ENCODE data around the gene THSD4. TPM values are rescaled to one million over a fixed set of nuclear protein-coding genes. Genes with fewer than 3 reads are reported as not detected.
"Not testable (repeated sequence)": the region's sequence is repeated elsewhere in the genome, so short reads cannot be mapped to it uniquely, and the experiment has no call there.

The THSD4 gene
- total and polyA plus RNA-seq, 3 experiments from 2014 or later, result not detected

DNA sequence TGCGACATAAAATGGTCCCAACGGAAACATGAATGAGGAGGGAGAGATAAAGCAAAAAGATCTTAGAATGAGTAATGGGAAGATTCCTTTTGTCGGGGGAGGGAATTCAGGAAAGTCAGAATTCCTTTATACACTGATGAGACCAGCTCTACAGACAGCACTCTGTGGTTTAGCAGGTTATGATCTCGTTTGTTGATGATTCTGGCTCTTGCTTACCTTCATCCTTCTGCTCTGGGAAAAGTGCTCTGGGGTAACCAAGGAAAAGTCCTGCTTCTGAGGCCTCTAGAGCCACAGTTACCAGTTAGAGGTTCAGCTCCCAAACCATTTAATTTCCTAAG is 544.4 kb downstream of the THSD4 start:
- no peak overlapping the region for H3K4me3 Mint-ChIP-seq
- no peaks in the 10 kb centered on the region for H3K9me3 Mint-ChIP-seq
- Histone ChIP-seq H3K36me3 (ENCODE audit: insufficient read depth, low read length) (no peaks in the 10 kb centered on the region), H3K27ac (ENCODE audit: low read depth, low read length) (no peak overlapping the region), H3K4me1 (ENCODE audit: insufficient read depth, low read length) (no peaks in the 10 kb centered on the region), H3K27me3 (ENCODE audit: insufficient read depth, low read length, poor library complexity, severe bottlenecking) (no peaks in the 10 kb centered on the region), H3K9me3 (ENCODE audit: low read length) (no peaks in the 10 kb centered on the region), H3K4me3 (ENCODE audit: low read length) (no peak overlapping the region)
- ChIA-PET CTCF (no interaction called here), POLR2A (no interaction called here)
- H3K4me1 Mint-ChIP-seq, result no peaks in the 10 kb centered on the region
- H3K27ac Mint-ChIP-seq, result no peak overlapping the region
- no peak for DNase-seq
- peaks cover 0 to 2% of the 10 kb centered on the region in 2 donors for H3K27me3 Mint-ChIP-seq
- H3K36me3 Mint-ChIP-seq, result no peaks in the 10 kb centered on the region

DNA sequence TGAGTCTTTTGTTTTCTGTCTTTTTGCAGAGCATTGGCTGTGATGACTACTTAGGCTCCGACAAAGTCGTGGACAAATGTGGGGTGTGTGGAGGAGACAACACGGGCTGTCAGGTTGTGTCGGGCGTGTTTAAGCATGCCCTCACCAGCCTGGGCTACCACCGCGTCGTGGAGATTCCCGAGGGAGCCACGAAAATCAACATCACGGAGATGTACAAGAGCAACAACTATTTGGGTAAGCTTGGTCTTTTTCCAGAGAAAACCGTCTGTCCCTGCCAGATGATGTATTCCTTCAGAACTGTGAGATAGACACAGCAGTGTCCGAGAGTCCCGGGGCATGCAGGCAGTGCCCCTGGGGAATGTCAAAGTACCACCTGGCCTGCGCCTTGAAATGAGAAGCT is 545.2 kb downstream of the THSD4 start:
- H3K9me3 ChIP-seq (ENCODE audit: low read length), result no peaks in the 10 kb centered on the region
- H3K4me3 Mint-ChIP-seq, result no peak overlapping the region
- no peaks in the 10 kb centered on the region for H3K9me3 Mint-ChIP-seq
- no peak overlapping the region for H3K27ac Mint-ChIP-seq
- POLR2A ChIA-PET, result no interaction called here
- H3K36me3 Mint-ChIP-seq, result no peaks in the 10 kb centered on the region
- H3K4me1 Mint-ChIP-seq, result no peaks in the 10 kb centered on the region
- H3K36me3 ChIP-seq (ENCODE audit: insufficient read depth, low read length), result no peaks in the 10 kb centered on the region
- no peaks in the 10 kb centered on the region for H3K27me3 ChIP-seq (ENCODE audit: insufficient read depth, low read length, poor library complexity, severe bottlenecking)
- no peak for DNase-seq
- H3K27ac ChIP-seq (ENCODE audit: low read depth, low read length), result no peak overlapping the region
- H3K4me1 ChIP-seq (ENCODE audit: insufficient read depth, low read length), result no peaks in the 10 kb centered on the region
- H3K27me3 Mint-ChIP-seq, result peaks cover 0 to 2% of the 10 kb centered on the region in 2 donors
- no peak overlapping the region for H3K4me3 ChIP-seq (ENCODE audit: low read length)
- CTCF ChIA-PET, result no interaction called here

DNA sequence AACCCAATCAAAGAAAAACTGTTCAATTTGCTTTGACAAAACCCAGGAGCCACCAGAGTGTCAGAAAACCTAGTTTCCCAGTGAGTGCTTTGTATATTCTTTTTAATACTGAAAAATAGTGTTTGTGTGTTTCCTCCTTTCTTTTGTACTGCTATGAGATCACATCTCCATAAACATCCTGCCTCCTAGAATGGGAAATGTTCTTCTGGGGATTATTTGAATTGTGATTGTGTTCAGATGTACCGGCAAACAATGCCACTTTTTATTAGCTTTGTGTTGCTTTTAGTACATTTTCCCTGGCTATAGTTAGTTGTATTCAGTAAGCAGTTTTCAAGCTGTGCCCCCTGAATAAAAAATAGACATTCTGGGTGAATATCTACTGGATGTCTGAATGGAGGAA is 547.0 kb downstream of the THSD4 start:
- Mint-ChIP-seq H3K9me3 (no peaks in the 10 kb centered on the region), H3K4me1 (no peaks in the 10 kb centered on the region), H3K27me3 (peaks cover 0 to 6% of the 10 kb centered on the region in 2 donors), H3K27ac (no peak overlapping the region), H3K4me3 (no peak overlapping the region), H3K36me3 (no peaks in the 10 kb centered on the region)
- POLR2A ChIA-PET, result no interaction called here
- H3K9me3 ChIP-seq (ENCODE audit: low read length), result no peaks in the 10 kb centered on the region
- DNase-seq, result no peak
- H3K36me3 ChIP-seq (ENCODE audit: insufficient read depth, low read length), result no peaks in the 10 kb centered on the region
- H3K27me3 ChIP-seq (ENCODE audit: insufficient read depth, low read length, poor library complexity, severe bottlenecking), result no peaks in the 10 kb centered on the region
- H3K4me3 ChIP-seq (ENCODE audit: low read length), result no peak overlapping the region
- no peaks in the 10 kb centered on the region for H3K4me1 ChIP-seq (ENCODE audit: insufficient read depth, low read length)
- CTCF ChIA-PET, result no interaction called here
- H3K27ac ChIP-seq (ENCODE audit: low read depth, low read length), result no peak overlapping the region

DNA sequence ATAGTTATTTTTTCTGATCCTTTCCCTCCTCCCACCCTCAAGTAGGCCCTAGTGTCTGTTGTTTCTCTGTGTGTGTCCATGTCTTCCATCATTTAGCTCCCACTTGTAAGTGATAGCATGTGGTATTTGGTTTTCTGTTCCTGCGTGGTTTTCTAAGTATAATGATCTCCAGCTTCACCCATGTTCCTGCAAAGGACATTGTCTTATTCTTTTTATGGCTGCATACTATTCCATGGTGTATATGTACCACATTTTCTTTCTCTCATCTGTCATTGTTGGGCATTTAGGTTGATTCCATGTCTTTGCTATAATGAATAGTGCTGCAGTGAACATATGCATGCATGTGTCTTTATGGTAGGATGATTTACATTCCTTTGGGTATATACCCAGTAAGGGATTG is 549.4 kb downstream of the THSD4 start:
- H3K27me3 ChIP-seq (ENCODE audit: insufficient read depth, low read length, poor library complexity, severe bottlenecking), result no peaks in the 10 kb centered on the region
- no peak overlapping the region for H3K27ac ChIP-seq (ENCODE audit: low read depth, low read length)
- Mint-ChIP-seq H3K27me3 (peaks cover 0 to 3% of the 10 kb centered on the region in 2 donors), H3K36me3 (no peaks in the 10 kb centered on the region), H3K9me3 (no peaks in the 10 kb centered on the region), H3K4me1 (no peaks in the 10 kb centered on the region), H3K4me3 (no peak overlapping the region), H3K27ac (no peak overlapping the region)
- ChIA-PET POLR2A (no interaction called here), CTCF (no interaction called here)
- H3K4me3 ChIP-seq (ENCODE audit: low read length), result no peak overlapping the region
- H3K9me3 ChIP-seq (ENCODE audit: low read length), result no peaks in the 10 kb centered on the region
- no peaks in the 10 kb centered on the region for H3K4me1 ChIP-seq (ENCODE audit: insufficient read depth, low read length)
- no peaks in the 10 kb centered on the region for H3K36me3 ChIP-seq (ENCODE audit: insufficient read depth, low read length)
- DNase-seq, result no peak

DNA sequence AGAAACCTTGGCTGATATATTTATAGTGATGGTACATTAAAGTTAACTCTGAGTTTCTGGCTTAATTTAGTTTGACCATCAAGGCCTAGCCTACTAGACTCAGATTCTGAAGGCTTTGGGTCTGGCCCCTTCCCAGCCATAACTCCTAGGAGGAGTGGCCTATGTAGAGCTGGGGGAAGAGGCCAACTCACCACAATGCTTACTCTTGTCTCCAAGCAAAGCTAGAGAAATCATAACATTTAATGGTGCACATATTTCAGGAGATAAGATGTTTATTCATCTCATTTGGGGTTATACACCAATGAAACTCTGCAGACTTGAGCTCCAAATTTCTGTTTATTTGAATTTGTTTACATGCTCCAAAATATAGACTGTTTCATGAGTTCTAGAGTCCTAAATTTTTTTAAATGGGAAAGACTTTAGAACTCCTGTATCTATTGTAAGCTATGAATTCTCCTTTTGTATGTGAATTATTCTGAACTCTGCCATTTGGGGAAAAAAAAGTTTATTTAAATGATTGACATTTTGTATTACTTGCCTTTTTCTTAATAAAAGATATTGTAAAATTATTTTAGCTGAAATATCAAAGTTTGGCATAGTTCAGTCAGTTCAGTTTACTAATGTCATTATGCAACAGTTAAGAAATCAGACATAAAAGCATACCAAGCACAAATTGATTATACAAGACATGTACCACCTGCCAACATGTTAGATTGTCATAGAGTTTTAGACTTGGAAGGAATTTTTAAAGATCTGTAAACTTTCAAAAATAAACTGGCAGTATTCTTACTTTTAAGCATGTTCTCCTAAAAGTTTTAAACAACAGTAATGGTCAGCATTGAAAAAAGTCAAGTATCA is 551.7 kb downstream of the THSD4 start:
- CTCF ChIA-PET, result no interaction called here
- Histone ChIP-seq H3K27ac (ENCODE audit: low read depth, low read length) (no peak overlapping the region), H3K9me3 (ENCODE audit: low read length) (no peaks in the 10 kb centered on the region), H3K36me3 (ENCODE audit: insufficient read depth, low read length) (no peaks in the 10 kb centered on the region), H3K27me3 (ENCODE audit: insufficient read depth, low read length, poor library complexity, severe bottlenecking) (no peaks in the 10 kb centered on the region), H3K4me1 (ENCODE audit: insufficient read depth, low read length) (no peaks in the 10 kb centered on the region), H3K4me3 (ENCODE audit: low read length) (no peak overlapping the region)
- no peak overlapping the region for H3K4me3 Mint-ChIP-seq
- no peaks in the 10 kb centered on the region for H3K4me1 Mint-ChIP-seq
- DNase-seq, result no peak
- no peak overlapping the region for H3K27ac Mint-ChIP-seq
- H3K27me3 Mint-ChIP-seq, result peaks cover 2 to 9% of the 10 kb centered on the region in 2 donors
- POLR2A ChIA-PET, result no interaction called here
- H3K9me3 Mint-ChIP-seq, result peaks cover 0 to 2% (median 0%) of the 10 kb centered on the region in 5 donors
- H3K36me3 Mint-ChIP-seq, result no peaks in the 10 kb centered on the region

DNA sequence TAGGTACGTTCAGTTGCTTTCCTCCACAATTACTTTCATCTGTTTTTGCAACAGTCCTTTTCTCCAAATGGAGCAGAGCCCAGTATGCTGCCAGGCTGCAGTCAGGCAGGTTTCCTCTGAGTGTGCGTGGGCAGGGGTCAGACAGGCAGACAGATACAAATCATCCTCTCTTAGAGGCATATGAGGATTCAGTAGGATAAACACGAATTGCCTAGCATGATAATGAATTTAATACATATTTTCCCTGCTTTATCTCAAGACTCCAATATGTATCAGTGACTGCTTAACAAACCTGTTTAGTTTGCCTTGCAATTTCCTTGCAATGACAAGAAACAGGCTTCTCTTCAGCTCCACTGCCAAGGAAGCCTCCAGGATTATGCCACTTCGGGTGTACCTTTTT is 554.4 kb downstream of the THSD4 start:
- no peaks in the 10 kb centered on the region for H3K4me1 ChIP-seq (ENCODE audit: insufficient read depth, low read length)
- no peaks in the 10 kb centered on the region for H3K4me1 Mint-ChIP-seq
- no peak overlapping the region for H3K4me3 ChIP-seq (ENCODE audit: low read length)
- ChIA-PET CTCF (no interaction called here), POLR2A (no interaction called here)
- H3K9me3 Mint-ChIP-seq, result peaks cover 0 to 2% (median 0%) of the 10 kb centered on the region in 5 donors
- H3K27ac ChIP-seq (ENCODE audit: low read depth, low read length), result no peak overlapping the region
- no peak overlapping the region for H3K27ac Mint-ChIP-seq
- H3K36me3 ChIP-seq (ENCODE audit: insufficient read depth, low read length), result no peaks in the 10 kb centered on the region
- H3K4me3 Mint-ChIP-seq, result no peak overlapping the region
- no peak for DNase-seq
- H3K27me3 Mint-ChIP-seq, result peaks cover 9 to 12% of the 10 kb centered on the region in 2 donors
- H3K9me3 ChIP-seq (ENCODE audit: low read length), result no peaks in the 10 kb centered on the region
- no peaks in the 10 kb centered on the region for H3K36me3 Mint-ChIP-seq
- H3K27me3 ChIP-seq (ENCODE audit: insufficient read depth, low read length, poor library complexity, severe bottlenecking), result no peaks in the 10 kb centered on the region

DNA sequence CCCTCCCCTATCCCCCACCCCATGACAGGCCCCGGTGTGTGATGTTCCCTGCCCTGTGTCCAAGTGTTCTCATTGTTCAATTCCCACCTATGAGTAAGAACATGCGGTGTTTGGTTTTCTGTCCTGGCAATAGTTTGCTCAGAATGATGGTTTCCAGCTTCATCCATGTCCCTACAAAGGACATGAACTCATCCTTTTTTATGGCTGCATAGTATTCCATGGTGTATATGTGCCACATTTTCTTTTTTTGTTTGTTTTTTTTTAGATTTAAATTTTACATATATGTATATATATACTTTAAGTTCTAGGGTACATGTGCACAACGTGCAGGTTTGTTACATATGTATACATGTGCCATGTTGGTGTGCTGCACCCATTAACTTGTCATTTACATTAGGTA is 555.0 kb downstream of the THSD4 start:
- H3K27me3 ChIP-seq (ENCODE audit: insufficient read depth, low read length, poor library complexity, severe bottlenecking); H3K27ac ChIP-seq (ENCODE audit: low read depth, low read length); H3K4me3 ChIP-seq (ENCODE audit: low read length); H3K9me3 ChIP-seq (ENCODE audit: low read length); H3K4me1 ChIP-seq (ENCODE audit: insufficient read depth, low read length); H3K4me3 Mint-ChIP-seq; H3K27ac Mint-ChIP-seq; CTCF ChIA-PET; DNase-seq; POLR2A ChIA-PET; H3K36me3 ChIP-seq (ENCODE audit: insufficient read depth, low read length); H3K4me1 Mint-ChIP-seq; H3K9me3 Mint-ChIP-seq; H3K36me3 Mint-ChIP-seq: not testable (repeated sequence)
- peaks cover 12% of the 10 kb centered on the region in 2 donors for H3K27me3 Mint-ChIP-seq

DNA sequence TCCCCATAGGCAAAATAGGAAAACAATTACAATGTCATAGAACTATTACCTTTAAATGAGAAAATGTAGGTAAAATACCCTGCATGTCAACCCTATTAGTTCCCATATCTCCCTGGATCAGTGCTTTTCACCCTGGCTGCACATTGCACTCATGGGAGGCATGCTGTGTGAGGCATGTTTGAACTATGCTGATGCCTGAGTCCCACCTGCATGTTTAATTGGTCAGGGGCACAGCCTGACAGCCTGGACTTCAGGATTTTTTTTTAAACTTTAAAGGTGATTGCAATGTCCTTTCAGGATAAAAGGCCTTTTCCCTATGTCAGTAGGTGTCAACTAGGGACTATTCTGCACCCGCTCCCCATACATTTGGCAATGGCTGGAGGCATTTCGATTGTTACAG is 559.1 kb downstream of the THSD4 start:
- no peaks in the 10 kb centered on the region for H3K36me3 Mint-ChIP-seq
- no peak overlapping the region for H3K4me3 Mint-ChIP-seq
- no peaks in the 10 kb centered on the region for H3K4me1 ChIP-seq (ENCODE audit: insufficient read depth, low read length)
- peak overlapping the region in 1 of 8 donors; percentile 23 for H3K27ac Mint-ChIP-seq
- H3K4me1 Mint-ChIP-seq, result peaks cover 0 to 17% (median 9%) of the 10 kb centered on the region in 3 donors
- CTCF ChIA-PET, result no interaction called here
- H3K36me3 ChIP-seq (ENCODE audit: insufficient read depth, low read length), result no peaks in the 10 kb centered on the region
- POLR2A ChIA-PET, result no interaction called here
- no peaks in the 10 kb centered on the region for H3K27me3 ChIP-seq (ENCODE audit: insufficient read depth, low read length, poor library complexity, severe bottlenecking)
- H3K27ac ChIP-seq (ENCODE audit: low read depth, low read length), result no peak overlapping the region
- H3K9me3 ChIP-seq (ENCODE audit: low read length), result no peaks in the 10 kb centered on the region
- no peak overlapping the region for H3K4me3 ChIP-seq (ENCODE audit: low read length)
- peaks cover 11 to 26% of the 10 kb centered on the region in 2 donors for H3K27me3 Mint-ChIP-seq
- H3K9me3 Mint-ChIP-seq, result peaks cover 0 to 2% (median 0%) of the 10 kb centered on the region in 5 donors
- DNase-seq, result no peak

Data from CD8-positive, alpha-beta memory T cell (primary cell).